SK-N-SH treated with all-trans-retinoic acid at 6 μM for 48 hours (cell line): ENCODE data around the gene TEKT2.

ENCODE experiments used
- ATAC-seq: fragments of 200-7000 bp; cut with Tn5 transposase; 3 replicates; pipeline ENCODE4 v1.9.1; 2020; ENCODE audit warnings: mild to moderate bottlenecking, moderate library complexity
- ARNTL ChIP-seq: fragments of 450-650 bp; formaldehyde crosslinking; IDR thresholded peaks from 2 replicates; pipeline ENCODE4 v1.5.0; 2020; ENCODE audit warnings: low read depth, mild to moderate bottlenecking, moderate library complexity, borderline replicate concordance
- BACH2 ChIP-seq: fragments of 250-450 bp; sonication (Bioruptor Pico); IDR thresholded peaks from 2 replicates; pipeline ENCODE4 v1.9.0; 2021; ENCODE audit warnings: mild to moderate bottlenecking, borderline replicate concordance
- CREB5 ChIP-seq: fragments of 250-450 bp; sonication (Bioruptor Pico); IDR thresholded peaks from 2 replicates; pipeline ENCODE4 v1.5.1; 2020; ENCODE audit warnings: low read depth, mild to moderate bottlenecking, moderate library complexity
- CSDC2 ChIP-seq: fragments of 250-450 bp; sonication (Bioruptor Pico); IDR thresholded peaks from 2 replicates; pipeline ENCODE4 v1.5.0; 2020; ENCODE audit warnings: mild to moderate bottlenecking, moderate library complexity
- GLIS3 ChIP-seq: fragments of 250-450 bp; sonication (Bioruptor Pico); IDR thresholded peaks from 2 replicates; pipeline ENCODE4 v1.5.0; 2020; ENCODE audit warnings: mild to moderate bottlenecking, moderate library complexity
- OSR1 ChIP-seq: fragments of 250-450 bp; sonication (Bioruptor Pico); IDR thresholded peaks from 2 replicates; pipeline ENCODE4 v1.8.0; 2022; ENCODE audit warnings: moderate library complexity, mild to moderate bottlenecking, inconsistent platforms
- PATZ1 ChIP-seq: fragments of 250-450 bp; sonication (Bioruptor Pico); IDR thresholded peaks from 2 replicates; pipeline ENCODE4 v1.8.0; 2020; ENCODE audit warnings: mild to moderate bottlenecking, moderate library complexity, borderline replicate concordance
- POU6F1 ChIP-seq: fragments of 250-450 bp; sonication (Bioruptor Pico); IDR thresholded peaks from 2 replicates; pipeline ENCODE4 v1.8.0; 2021; ENCODE audit warnings: low read depth, mild to moderate bottlenecking, moderate library complexity, borderline replicate concordance
- PPARA ChIP-seq: fragments of 250-450 bp; sonication (Bioruptor Pico); IDR thresholded peaks from 2 replicates; pipeline ENCODE4 v1.5.0; 2020; ENCODE audit warnings: mild to moderate bottlenecking, borderline replicate concordance
- RARB ChIP-seq: fragments of 250-450 bp; sonication (Bioruptor Pico); IDR thresholded peaks from 2 replicates; pipeline ENCODE4 v1.8.0; 2021; ENCODE audit warnings: mild to moderate bottlenecking, moderate library complexity
- SNAI2 ChIP-seq: fragments of 250-450 bp; sonication (Bioruptor Pico); IDR thresholded peaks from 2 replicates; pipeline ENCODE4 v1.5.0; 2020; ENCODE audit warnings: mild to moderate bottlenecking, moderate library complexity
- TOX ChIP-seq: fragments of 250-450 bp; sonication (Bioruptor Pico); IDR thresholded peaks from 2 replicates; pipeline ENCODE4 v1.8.0; 2021; ENCODE audit warnings: mild to moderate bottlenecking, moderate library complexity, borderline replicate concordance
- TSHZ2 ChIP-seq: fragments of 250-450 bp; sonication (Bioruptor Pico); IDR thresholded peaks from 2 replicates; pipeline ENCODE4 v1.5.0; 2020; ENCODE audit warnings: mild to moderate bottlenecking, moderate library complexity
- ZC3H10 ChIP-seq: fragments of 250-450 bp; sonication (Bioruptor Pico); IDR thresholded peaks from 2 replicates; pipeline ENCODE4 v1.5.1; 2021; ENCODE audit warnings: mild to moderate bottlenecking, moderate library complexity
- ZFP3 ChIP-seq: fragments of 250-450 bp; sonication (Bioruptor Pico); IDR thresholded peaks from 2 replicates; pipeline ENCODE4 v1.5.0; 2020; ENCODE audit warnings: mild to moderate bottlenecking, moderate library complexity
- ZFP30 ChIP-seq: fragments of 450-650 bp; formaldehyde crosslinking; IDR thresholded peaks from 2 replicates; pipeline ENCODE4 v1.5.0; 2022; ENCODE audit warnings: mild to moderate bottlenecking, moderate library complexity
- ZNF565 ChIP-seq: fragments of 450-650 bp; formaldehyde crosslinking; conservative IDR thresholded peaks from 2 replicates; pipeline ENCODE4 v1.5.0; 2020; ENCODE audit warnings: low read depth, mild to moderate bottlenecking, moderate library complexity
- ZNF70 ChIP-seq: fragments of 450-650 bp; formaldehyde crosslinking; IDR thresholded peaks from 2 replicates; pipeline ENCODE4 v1.5.0; 2020; ENCODE audit warnings: mild to moderate bottlenecking, moderate library complexity
- ZNF8 ChIP-seq: fragments of 450-650 bp; formaldehyde crosslinking; IDR thresholded peaks from 2 replicates; pipeline ENCODE4 v1.5.0; 2020; ENCODE audit warnings: mild to moderate bottlenecking, moderate library complexity

TEKT2 gene

GRCh38 chr1:36134505-36135329 lies 50.8 kb downstream of the TEKT2 start (continued):
- TF ChIP-seq ZFP30 (no peak), CREB5 (no peak), ZNF565 (no peak), RARB (CRISPR knock-in tag) (no peak), ZNF70 (CRISPR knock-in tag) (no peak), ZC3H10 (CRISPR knock-in tag) (no peak), ZFP3 (CRISPR knock-in tag) (no peak), GLIS3 (CRISPR knock-in tag) (no peak), TOX (CRISPR knock-in tag) (no peak), OSR1 (CRISPR knock-in tag) (no peak), ZNF8 (CRISPR knock-in tag) (no peak)

- no peak for TF ChIP-seq ZNF565
- TF ChIP-seq PPARA (CRISPR knock-in tag) = no peak
- TF ChIP-seq POU6F1 (CRISPR knock-in tag) = no peak
- ATAC-seq = no peak
These were observed 51.4 kb downstream of the TEKT2 start for GRCh38 chr1:36135330-36135667.

- no peak for ATAC-seq
- TF ChIP-seq RARB (CRISPR knock-in tag) (no peak), OSR1 (CRISPR knock-in tag) (no peak), GLIS3 (CRISPR knock-in tag) (no peak), TOX (CRISPR knock-in tag) (no peak), ZFP3 (CRISPR knock-in tag) (no peak), ARNTL (CRISPR knock-in tag) (no peak), PATZ1 (CRISPR knock-in tag) (no peak), ZNF70 (CRISPR knock-in tag) (no peak), POU6F1 (CRISPR knock-in tag) (no peak), ZNF8 (CRISPR knock-in tag) (no peak), ZNF565 (no peak), PPARA (CRISPR knock-in tag) (no peak), CSDC2 (no peak), BACH2 (no peak), SNAI2 (CRISPR knock-in tag) (no peak), TSHZ2 (CRISPR knock-in tag) (no peak), ZFP30 (no peak)
These were observed 51.9 kb downstream of the TEKT2 start for GRCh38 chr1:36135796-36136195.
